Adrenal gland (tissue), 12 donors: ENCODE measurements around the gene PPIF. TPM values are rescaled to one million over a fixed set of nuclear protein-coding genes. Genes with fewer than 3 reads are reported as not detected.
A peak's percentile ranks its signal among the peaks of the same experiment; 100 is the strongest.

Experiments
- DNase-seq, 7 donors: peaks; one replicate each; pipeline ENCODE4 v3.0.0-alpha.2; 2019 to 2020
- H3K27ac ChIP-seq, 5 donors: fragments of 200-600 bp; sonication (generic) in 4 of 5; 1 replicate in 3 of 5; 2 replicates in 2 of 5; pipeline versions ENCODE4 v1.5.1 to v1.8.0; 2016 to 2020; ENCODE audit warnings: mild to moderate bottlenecking in 1 of 5
- H3K27me3 ChIP-seq: fragments of 200-600 bp; 2 replicates; pipeline ENCODE4 v1.8.0; 2021
- H3K36me3 ChIP-seq, 2 donors: fragments of 200-600 bp; replicated peaks in 1 of 2; 1 replicate in 1 of 2; 2 replicates in 1 of 2; pipeline versions ENCODE4 v1.5.1 to v1.8.0; 2018 to 2022
- H3K4me1 ChIP-seq, 2 donors: fragments of 200-600 bp; replicated peaks in 1 of 2; 1 replicate in 1 of 2; 2 replicates in 1 of 2; pipeline versions ENCODE4 v1.5.1 to v1.8.0; 2018 to 2021
- H3K4me3 ChIP-seq, 4 donors: fragments of 200-600 bp; sonication (generic) in 3 of 4; one replicate each; pipeline ENCODE4 v1.5.1; 2016 to 2018
- H3K9me3 ChIP-seq, 3 donors: fragments of 200-600 bp; sonication (generic) in 1 of 3; replicated peaks in 1 of 3; 1 replicate in 2 of 3; 2 replicates in 1 of 3; pipeline versions ENCODE4 v1.5.1 to v1.8.0; 2016 to 2021
- POLR2A ChIP-seq, 2 donors: fragments of 450-650 bp; IDR thresholded peaks; one replicate each; pipeline ENCODE4 v1.6.1; 2017; ENCODE audit warnings: antibody characterized with exemption in 2 of 2, mild to moderate bottlenecking in 2 of 2, moderate library complexity in 1 of 2
- WGBS, 4 donors: extraction: QIAGEN DNeasy Blood & Tissue Kit in 2 of 4; methylation state at CpG; one replicate each; pipeline versions ENCODE4 v1.1.5 to v1.1.7; 2013 to 2017; 5-methylcytosine and 5-hydroxymethylcytosine counted together
- intact Hi-C, 2 donors: fragments of 100-400 bp; cut with DNase I; formaldehyde crosslinking; loops; one replicate each; pipeline versions ENCODE4 v1.14.1 to v1.15.0; 2022 to 2023
- polyA plus RNA-seq, 3 donors: library from polyadenylated mRNA; stranded (reverse); fragments of 200-250 nt in 2 of 3; fragments of 350-450 nt in 1 of 3; fragmentation: Illumina TruSeq in 1 of 3; extraction: RNeasy Lipid Tissue Mini Kit (QIAGEN cat#74804) in 1 of 3; gene quantifications; one replicate each; pipeline ENCODE4 v1.2.3, GENCODE V29; 2013 to 2014
- total RNA-seq, 9 donors: library from RNA; depleted of rRNA in 4 of 9; stranded (reverse); fragments of >200 nt in 4 of 9; fragments of 120-200 nt in 1 of 9; fragmentation: NEBNext Ultra II Directional in 1 of 9; extraction: Animal tissue kit (Norgen Biotek cat#: 25700) in 1 of 9; gene quantifications; one replicate each; pipeline versions ENCODE4 v1.1.0 to v1.2.4, GENCODE V29; 2013 to 2023
- TF ChIP-seq, protein P1 (sequence below), 6 experiments: fragments of 450-650 bp in 4 of 6; fragments of 200-600 bp in 2 of 6; sonication (generic) in 1 of 6; IDR thresholded peaks; 1 replicate in 5 of 6; 2 replicates in 1 of 6; pipeline versions ENCODE4 v1.5.1 to v1.8.0; 2016 to 2021; ENCODE audit warnings: antibody characterized with exemption in 6 of 6, mild to moderate bottlenecking in 2 of 6, moderate library complexity in 1 of 6
- donor health status: healthy with polysubstance abuse.
- donor health status: Bipolar disorder and iron deficiency.
- donor health status: DM: yes; HTN: yes; CAD: no.
- donor health status: DM: no; HTN: no; CAD: no.
- donor health status: DM: no; HTN: no; CAD: no.
- donor health status: DM: yes; HTN: yes; CAD: no.

The PPIF gene
- total and polyA plus RNA-seq, 12 donors = 43.8 to 619 (median 216) TPM

DNA sequence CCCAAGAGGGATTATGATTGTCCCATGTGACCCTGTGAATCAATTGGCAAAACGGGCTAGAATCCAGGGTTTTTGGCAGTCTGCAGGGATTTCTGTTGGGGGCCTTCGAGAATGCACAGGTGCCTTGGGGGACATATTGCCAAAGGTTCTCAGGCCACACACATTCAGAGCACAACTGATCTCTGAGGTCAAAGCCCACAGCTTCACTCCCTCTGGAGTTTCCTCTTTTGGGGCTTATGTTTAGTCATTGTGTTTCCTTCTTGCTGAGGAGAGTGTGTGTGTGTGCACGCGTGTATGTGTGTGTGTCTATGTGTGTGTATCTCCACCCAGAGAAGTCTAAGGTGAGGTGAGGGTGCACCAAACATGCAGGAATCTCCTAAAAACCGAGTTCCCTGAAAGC lies 8.8 kb downstream of the PPIF start:
- no peaks in the 10 kb centered on the region for H3K27me3 ChIP-seq
- peaks cover 0 to 47% of the 10 kb centered on the region in 2 donors for H3K36me3 ChIP-seq
- no peak overlapping the region for H3K4me3 ChIP-seq
- no peaks in the 10 kb centered on the region for H3K9me3 ChIP-seq
- no peaks in the 10 kb centered on the region for H3K4me1 ChIP-seq
- 78 to 94% (median 82%) methylated on average over 5 of the region's 5 CpGs for WGBS, 4 donors
- intact Hi-C loops = no loop called here
- TF ChIP-seq, protein P1, sequence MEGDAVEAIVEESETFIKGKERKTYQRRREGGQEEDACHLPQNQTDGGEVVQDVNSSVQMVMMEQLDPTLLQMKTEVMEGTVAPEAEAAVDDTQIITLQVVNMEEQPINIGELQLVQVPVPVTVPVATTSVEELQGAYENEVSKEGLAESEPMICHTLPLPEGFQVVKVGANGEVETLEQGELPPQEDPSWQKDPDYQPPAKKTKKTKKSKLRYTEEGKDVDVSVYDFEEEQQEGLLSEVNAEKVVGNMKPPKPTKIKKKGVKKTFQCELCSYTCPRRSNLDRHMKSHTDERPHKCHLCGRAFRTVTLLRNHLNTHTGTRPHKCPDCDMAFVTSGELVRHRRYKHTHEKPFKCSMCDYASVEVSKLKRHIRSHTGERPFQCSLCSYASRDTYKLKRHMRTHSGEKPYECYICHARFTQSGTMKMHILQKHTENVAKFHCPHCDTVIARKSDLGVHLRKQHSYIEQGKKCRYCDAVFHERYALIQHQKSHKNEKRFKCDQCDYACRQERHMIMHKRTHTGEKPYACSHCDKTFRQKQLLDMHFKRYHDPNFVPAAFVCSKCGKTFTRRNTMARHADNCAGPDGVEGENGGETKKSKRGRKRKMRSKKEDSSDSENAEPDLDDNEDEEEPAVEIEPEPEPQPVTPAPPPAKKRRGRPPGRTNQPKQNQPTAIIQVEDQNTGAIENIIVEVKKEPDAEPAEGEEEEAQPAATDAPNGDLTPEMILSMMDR (IDR thresholded peaks at IDR 0.05) = no peak
- TF ChIP-seq POLR2A (IDR thresholded peaks at IDR 0.05) = no peak
- H3K27ac ChIP-seq = no peak overlapping the region
- peak in 2 of 7 donors; percentile 13 to 43 for DNase-seq

DNA sequence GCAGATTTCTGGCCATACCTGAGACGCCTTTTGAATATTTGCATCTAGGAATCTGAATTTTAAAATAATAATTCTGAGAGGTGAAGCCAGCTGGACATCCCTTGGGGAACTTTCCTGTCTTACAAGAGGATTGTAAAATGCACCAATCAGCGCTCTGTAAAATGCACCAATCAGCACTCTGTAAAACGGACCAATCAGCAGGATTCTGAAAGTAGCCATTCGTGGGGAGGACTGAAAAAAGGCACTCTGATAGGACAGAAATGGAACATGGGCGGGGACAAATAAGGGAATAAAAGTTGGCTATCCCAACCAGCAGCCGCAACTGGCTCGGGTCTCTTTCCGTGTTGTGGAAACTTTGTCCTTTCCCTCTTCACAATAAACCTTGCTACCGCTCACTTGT lies 9.9 kb downstream of the PPIF start:
- Histone ChIP-seq H3K4me1 (no peaks in the 10 kb centered on the region), H3K27ac (no peak overlapping the region), H3K9me3 (no peaks in the 10 kb centered on the region), H3K4me3 (no peak overlapping the region), H3K36me3 (peaks cover 0 to 36% of the 10 kb centered on the region in 2 donors), H3K27me3 (no peaks in the 10 kb centered on the region)
- 92 to 99% (median 94%) methylated on average over 9 of the region's 9 CpGs for WGBS, 4 donors
- intact Hi-C loops = no loop called here
- TF ChIP-seq POLR2A (IDR thresholded peaks at IDR 0.05) = no peak
- TF ChIP-seq, protein P1 (IDR thresholded peaks at IDR 0.05) = no peak
- peak in 1 of 7 donors; percentile 13 for DNase-seq

DNA sequence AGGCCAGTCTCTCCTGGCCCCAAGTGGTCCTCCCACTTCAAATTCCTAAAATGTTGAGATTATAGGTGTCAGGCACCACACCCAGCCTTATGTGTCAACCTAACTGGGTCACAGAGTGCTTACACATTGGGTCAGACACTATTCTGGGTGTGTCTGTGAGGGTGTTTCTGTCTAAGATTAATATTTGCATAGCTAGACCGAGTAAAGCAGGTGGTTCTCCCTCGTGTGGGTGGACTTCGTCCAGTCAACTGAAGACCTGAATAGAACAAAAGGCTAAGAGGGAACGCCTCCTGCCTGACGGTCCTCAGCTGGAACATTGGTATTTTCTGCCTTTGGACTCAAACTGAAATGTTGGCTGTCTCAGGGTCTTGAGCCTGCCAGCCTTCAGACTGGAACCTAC lies 11.5 kb downstream of the PPIF start:
- no peak overlapping the region for H3K4me3 ChIP-seq
- no peaks in the 10 kb centered on the region for H3K27me3 ChIP-seq
- no peak overlapping the region for H3K27ac ChIP-seq
- TF ChIP-seq, protein P1 (IDR thresholded peaks at IDR 0.05) = no peak
- no peak for TF ChIP-seq POLR2A (IDR thresholded peaks at IDR 0.05)
- H3K4me1 ChIP-seq = no peaks in the 10 kb centered on the region
- WGBS, 4 donors = 84 to 89% (median 88%) methylated on average over 5 of the region's 5 CpGs
- peaks cover 0 to 20% of the 10 kb centered on the region in 2 donors for H3K36me3 ChIP-seq
- intact Hi-C loops = no loop called here
- DNase-seq = no peak
- H3K9me3 ChIP-seq = no peaks in the 10 kb centered on the region

DNA sequence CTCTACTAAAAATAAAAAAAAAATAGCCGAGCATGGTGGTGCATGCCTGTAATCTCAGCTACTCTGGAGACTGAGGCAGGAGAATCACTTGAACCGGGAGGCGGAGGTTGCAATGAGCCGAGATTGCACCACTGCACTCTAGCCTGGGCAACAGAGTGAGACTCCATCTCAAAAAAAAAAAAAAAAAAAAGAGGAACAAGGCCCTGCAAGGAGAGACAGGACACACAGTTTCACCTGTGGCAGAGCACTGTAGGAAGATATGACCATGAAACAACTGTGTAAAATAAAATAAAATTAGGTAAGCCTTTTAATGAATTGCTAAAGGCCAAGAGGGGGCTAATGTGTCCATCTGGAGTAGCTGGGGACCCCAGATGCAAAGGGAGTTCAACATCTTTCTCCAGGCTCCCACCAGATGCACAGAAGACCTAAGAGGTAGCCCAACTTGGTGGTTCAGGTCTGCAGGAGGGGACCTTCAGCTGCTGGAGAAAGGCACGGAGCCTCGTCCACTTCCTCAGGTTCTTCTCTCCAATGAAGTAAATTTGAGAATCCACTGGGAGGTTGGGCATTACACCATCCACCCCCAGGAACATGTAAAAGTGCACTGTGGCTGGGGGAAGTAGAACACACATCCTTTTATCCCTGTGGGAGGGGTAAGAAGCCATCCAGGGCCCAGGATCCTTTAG lies 12.7 kb downstream of the PPIF start:
- no peak overlapping the region for H3K4me3 ChIP-seq
- WGBS, 4 donors = 88 to 93% (median 92%) methylated on average over 6 of the region's 6 CpGs
- no peaks in the 10 kb centered on the region for H3K9me3 ChIP-seq
- no peaks in the 10 kb centered on the region for H3K27me3 ChIP-seq
- H3K36me3 ChIP-seq = peaks cover 0 to 9% of the 10 kb centered on the region in 2 donors
- H3K4me1 ChIP-seq = no peaks in the 10 kb centered on the region
- TF ChIP-seq, protein P1 (IDR thresholded peaks at IDR 0.05) = no peak
- TF ChIP-seq POLR2A (IDR thresholded peaks at IDR 0.05) = no peak
- intact Hi-C loops = no loop called here
- H3K27ac ChIP-seq = no peak overlapping the region
- peak in 1 of 7 donors; percentile 10 for DNase-seq
